Peyer's patch (tissue), 4 donors: ENCODE data around the gene ATP13A4. TPM values are rescaled to one million over a fixed set of nuclear protein-coding genes. Genes with fewer than 3 reads are reported as not detected.

ENCODE experiments used
- DNase-seq, 3 donors: peaks; one replicate each; pipeline ENCODE4 v3.0.0-alpha.2; 2017 to 2019
- H3K27ac ChIP-seq, 4 donors: fragments of 200-600 bp; sonication (generic); one replicate each; pipeline ENCODE4 v1.5.1; 2016 to 2019
- H3K27me3 ChIP-seq, 2 donors: fragments of 200-600 bp; sonication (generic); one replicate each; pipeline ENCODE4 v1.5.1; 2019
- H3K36me3 ChIP-seq, 3 donors: fragments of 200-600 bp; sonication (generic); one replicate each; pipeline ENCODE4 v1.5.1; 2016 to 2019
- H3K4me1 ChIP-seq, 4 donors: fragments of 200-600 bp; sonication (generic); one replicate each; pipeline ENCODE4 v1.5.1; 2016 to 2019
- H3K4me3 ChIP-seq, 4 donors: fragments of 200-600 bp; sonication (generic); 1 replicate in 3 of 4; 2 replicates in 1 of 4; pipeline ENCODE4 v1.5.1; 2016 to 2019; ENCODE audit warnings: mild to moderate bottlenecking in 1 of 4
- H3K9me3 ChIP-seq, 4 donors: fragments of 200-600 bp; sonication (generic); one replicate each; pipeline ENCODE4 v1.5.1; 2016 to 2019; ENCODE audit warnings: mild to moderate bottlenecking in 1 of 4
- POLR2A ChIP-seq, 2 donors: fragments of 450-650 bp; IDR thresholded peaks; one replicate each; pipeline ENCODE4 v1.5.1; 2017; ENCODE audit warnings: antibody characterized with exemption in 2 of 2, mild to moderate bottlenecking in 2 of 2, moderate library complexity in 2 of 2
- total RNA-seq, 4 donors: library from RNA; depleted of rRNA; stranded (reverse); fragments of >200 nt; gene quantifications; one replicate each; pipeline ENCODE4 v1.1.0, GENCODE V29; 2016
- TF ChIP-seq, protein P1 (sequence below), 6 experiments: fragments of 450-650 bp in 4 of 6; fragments of 200-600 bp in 2 of 6; sonication (generic) in 1 of 6; IDR thresholded peaks; one replicate each; pipeline ENCODE4 v1.5.1; 2017 to 2019; ENCODE audit warnings: antibody characterized with exemption in 6 of 6, mild to moderate bottlenecking in 3 of 6, moderate library complexity in 1 of 6

ATP13A4 gene
- total RNA-seq, 4 donors from 2014 or later = 0.47 to 2.1 (median 1.1) TPM; not detected in 1

- no peaks in the 10 kb centered on the region for H3K27me3 ChIP-seq
- H3K9me3 ChIP-seq = no peaks in the 10 kb centered on the region
- no peaks in the 10 kb centered on the region for H3K4me1 ChIP-seq
- no peak for TF ChIP-seq POLR2A (IDR thresholded peaks at IDR 0.05)
- TF ChIP-seq, protein P1, sequence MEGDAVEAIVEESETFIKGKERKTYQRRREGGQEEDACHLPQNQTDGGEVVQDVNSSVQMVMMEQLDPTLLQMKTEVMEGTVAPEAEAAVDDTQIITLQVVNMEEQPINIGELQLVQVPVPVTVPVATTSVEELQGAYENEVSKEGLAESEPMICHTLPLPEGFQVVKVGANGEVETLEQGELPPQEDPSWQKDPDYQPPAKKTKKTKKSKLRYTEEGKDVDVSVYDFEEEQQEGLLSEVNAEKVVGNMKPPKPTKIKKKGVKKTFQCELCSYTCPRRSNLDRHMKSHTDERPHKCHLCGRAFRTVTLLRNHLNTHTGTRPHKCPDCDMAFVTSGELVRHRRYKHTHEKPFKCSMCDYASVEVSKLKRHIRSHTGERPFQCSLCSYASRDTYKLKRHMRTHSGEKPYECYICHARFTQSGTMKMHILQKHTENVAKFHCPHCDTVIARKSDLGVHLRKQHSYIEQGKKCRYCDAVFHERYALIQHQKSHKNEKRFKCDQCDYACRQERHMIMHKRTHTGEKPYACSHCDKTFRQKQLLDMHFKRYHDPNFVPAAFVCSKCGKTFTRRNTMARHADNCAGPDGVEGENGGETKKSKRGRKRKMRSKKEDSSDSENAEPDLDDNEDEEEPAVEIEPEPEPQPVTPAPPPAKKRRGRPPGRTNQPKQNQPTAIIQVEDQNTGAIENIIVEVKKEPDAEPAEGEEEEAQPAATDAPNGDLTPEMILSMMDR (IDR thresholded peaks at IDR 0.05) = no peak
- H3K4me3 ChIP-seq = no peak overlapping the region
- H3K27ac ChIP-seq = no peak overlapping the region
- DNase-seq = no peak
- no peaks in the 10 kb centered on the region for H3K36me3 ChIP-seq
These were observed 51.8 kb downstream of the ATP13A4 start for GRCh38 chr3:193502871-193503270.

GRCh38 chr3:193499801-193500485 lies 54.8 kb downstream of the ATP13A4 start:
- no peak for TF ChIP-seq POLR2A (IDR thresholded peaks at IDR 0.05)
- TF ChIP-seq, protein P1 (IDR thresholded peaks at IDR 0.05) = no peak
- Histone ChIP-seq H3K4me1 (no peaks in the 10 kb centered on the region), H3K9me3 (no peaks in the 10 kb centered on the region), H3K27ac (no peak overlapping the region), H3K4me3 (no peak overlapping the region), H3K27me3 (no peaks in the 10 kb centered on the region), H3K36me3 (no peaks in the 10 kb centered on the region)
- no peak for DNase-seq

GRCh38 chr3:193499136-193499770 lies 55.4 kb downstream of the ATP13A4 start:
- no peaks in the 10 kb centered on the region for H3K4me1 ChIP-seq
- no peaks in the 10 kb centered on the region for H3K27me3 ChIP-seq
- no peak overlapping the region for H3K4me3 ChIP-seq
- no peak for DNase-seq
- TF ChIP-seq, protein P1 (IDR thresholded peaks at IDR 0.05) = no peak
- TF ChIP-seq POLR2A (IDR thresholded peaks at IDR 0.05) = no peak
- H3K27ac ChIP-seq = no peak overlapping the region
- H3K9me3 ChIP-seq = no peaks in the 10 kb centered on the region
- H3K36me3 ChIP-seq = no peaks in the 10 kb centered on the region

GRCh38 chr3:193498215-193498614 lies 56.5 kb downstream of the ATP13A4 start:
- DNase-seq = no peak
- TF ChIP-seq POLR2A (IDR thresholded peaks at IDR 0.05) = no peak
- Histone ChIP-seq H3K9me3 (no peaks in the 10 kb centered on the region), H3K4me1 (no peaks in the 10 kb centered on the region), H3K36me3 (no peaks in the 10 kb centered on the region), H3K27me3 (no peaks in the 10 kb centered on the region), H3K27ac (no peak overlapping the region), H3K4me3 (no peak overlapping the region)

DNA sequence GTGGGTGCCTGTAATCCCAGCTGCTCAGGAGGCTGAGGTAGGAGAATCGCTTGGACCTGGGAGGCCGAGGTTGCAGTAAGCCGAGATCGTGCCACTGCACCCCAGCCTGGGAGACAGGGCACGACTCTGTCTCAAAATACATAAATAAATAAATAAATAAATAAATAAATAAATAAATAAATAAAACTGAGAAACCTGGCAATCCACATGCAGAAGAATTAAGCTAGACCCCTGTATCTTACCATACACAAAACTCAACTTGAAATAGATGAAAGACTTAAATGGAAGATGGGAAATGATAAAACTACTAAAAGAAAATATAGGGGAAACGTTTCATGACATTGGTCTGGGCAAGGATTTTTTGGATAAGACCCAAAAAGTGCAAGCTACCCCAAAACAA lies 58.0 kb downstream of the ATP13A4 start:
- Histone ChIP-seq H3K9me3 (no peaks in the 10 kb centered on the region), H3K27ac (no peak overlapping the region), H3K4me3 (no peak overlapping the region), H3K36me3 (no peaks in the 10 kb centered on the region), H3K27me3 (no peaks in the 10 kb centered on the region), H3K4me1 (no peaks in the 10 kb centered on the region)
- TF ChIP-seq POLR2A (IDR thresholded peaks at IDR 0.05) = no peak
- TF ChIP-seq, protein P1 (IDR thresholded peaks at IDR 0.05) = no peak
- no peak for DNase-seq

- H3K4me3 ChIP-seq = no peak overlapping the region
- no peaks in the 10 kb centered on the region for H3K4me1 ChIP-seq
- no peaks in the 10 kb centered on the region for H3K27me3 ChIP-seq
- peak overlapping the region in 1 of 4 donors; percentile 25 for H3K27ac ChIP-seq
- TF ChIP-seq, protein P1 (IDR thresholded peaks at IDR 0.05) = no peak
- TF ChIP-seq POLR2A (IDR thresholded peaks at IDR 0.05) = no peak
- no peaks in the 10 kb centered on the region for H3K9me3 ChIP-seq
- no peak for DNase-seq
- no peaks in the 10 kb centered on the region for H3K36me3 ChIP-seq
These were observed 63.7 kb downstream of the ATP13A4 start for GRCh38 chr3:193491026-193491425.
